Panc1 (cell line): ENCODE data around the gene CCRL2. TPM values are rescaled to one million over a fixed set of nuclear protein-coding genes. Genes with fewer than 3 reads are reported as not detected.

ENCODE experiments used
- ATAC-seq: fragments of 200-7000 bp; cut with Tn5 transposase; 2 replicates; pipeline ENCODE4 v1.9.1; 2020; ENCODE audit warnings: mild to moderate bottlenecking, moderate library complexity
- BruUV-seq: library from RNA; stranded (reverse); fragments of 400-500 nt; replicated peaks from 2 replicates; lab custom pipeline; 2021; lab: Mats Ljungman, UMichigan
- CTCF ChIA-PET: fragments of 300-600 bp; sonication (Branson Sonifier 250); formaldehyde crosslinking; loops from one replicate; lab custom pipeline; 2022; ENCODE audit warnings: antibody characterized with exemption; lab: Charles Lee
- POLR2A ChIA-PET: fragments of 300-600 bp; sonication (Branson Sonifier 250); formaldehyde crosslinking; loops from one replicate; lab custom pipeline; 2022; ENCODE audit warnings: antibody characterized with exemption; lab: Charles Lee
- DNase-seq: peaks from one replicate; pipeline ENCODE4 v3.0.0-alpha.2; 2010; ENCODE audit warnings: low read depth, low spot score
- H3K27ac ChIP-seq: 2 replicates; pipeline ENCODE4 v1.5.1; 2011; ENCODE audit warnings: mild to moderate bottlenecking, low read length, inconsistent platforms
- H3K27me3 ChIP-seq: fragments of 200-500 bp; sonication (Bioruptor generic); 2 replicates; pipeline ENCODE4 v1.6.0; 2014; ENCODE audit warnings: low read length, inconsistent platforms; ENCODE audit not compliant: control insufficient read depth, insufficient read depth
- H3K36me3 ChIP-seq: fragments of 200-500 bp; sonication (Bioruptor generic); 2 replicates; pipeline ENCODE4 v1.5.1; 2014; ENCODE audit warnings: inconsistent platforms, mild to moderate bottlenecking, low read length, moderate library complexity; ENCODE audit not compliant: control insufficient read depth, insufficient read depth
- H3K4me1 ChIP-seq: 2 replicates; pipeline ENCODE4 v1.5.1; 2011; ENCODE audit warnings: inconsistent platforms, mild to moderate bottlenecking, low read length, moderate library complexity; ENCODE audit not compliant: control insufficient read depth, insufficient read depth
- H3K4me3 ChIP-seq, 2 experiments: 2 replicates each; pipeline ENCODE4 v1.5.1; 2011 to 2012; ENCODE audit warnings: low read depth in 2 of 2, low read length in 2 of 2, mild to moderate bottlenecking in 2 of 2, inconsistent platforms in 1 of 2, moderate library complexity in 1 of 2
- H3K9me3 ChIP-seq: fragments of 200-500 bp; sonication (Bioruptor generic); 2 replicates; pipeline ENCODE4 v1.5.1; 2014; ENCODE audit warnings: low read depth, mild to moderate bottlenecking, inconsistent platforms, low read length, moderate library complexity; ENCODE audit not compliant: control insufficient read depth, insufficient read depth
- CTCF ChIP-seq: fragments of 450-650 bp; IDR thresholded peaks from 2 replicates; pipeline ENCODE4 v1.5.1; 2017; ENCODE audit warnings: mild to moderate bottlenecking
- POLR2AphosphoS5 ChIP-seq: IDR thresholded peaks from 2 replicates; pipeline ENCODE4 v1.6.1; 2012; ENCODE audit warnings: mild to moderate bottlenecking, low read depth, low read length, moderate library complexity
- REST ChIP-seq, 2 experiments: IDR thresholded peaks; 2 replicates each; pipeline ENCODE4 v1.6.1; 2011 to 2012; ENCODE audit warnings: low read depth in 2 of 2, control low read depth in 1 of 2, low read length in 1 of 2, mild to moderate bottlenecking in 1 of 2, moderate library complexity in 1 of 2; ENCODE audit not compliant: insufficient read depth in 1 of 2
- SIN3A ChIP-seq: IDR thresholded peaks from 2 replicates; pipeline ENCODE4 v1.6.1; 2012; ENCODE audit warnings: low read depth, mild to moderate bottlenecking, low read length, moderate library complexity, borderline replicate concordance; ENCODE audit not compliant: insufficient read depth
- TCF7L2 ChIP-seq: IDR thresholded peaks from 2 replicates; pipeline ENCODE4 v1.6.1; 2011; ENCODE audit warnings: mild to moderate bottlenecking, low read depth, low read length, inconsistent platforms
- in situ Hi-C: cut with HindIII; loops from 2 replicates; pipeline ENCODE4 v1.10.0; 2016; ENCODE audit warnings: low sequenced_read_pairs, low pct_unique_long_range_greater_than_20kb
- intact Hi-C: fragments of 100-400 bp; cut with micrococcal nuclease; formaldehyde crosslinking; loops from one replicate; pipeline ENCODE4 v1.10.0; 2022; ENCODE audit not compliant: unreplicated experiment
- total RNA-seq: library from RNA; stranded (reverse); gene quantifications from one replicate; pipeline ENCODE4 v1.2.1, GENCODE V29; 2021; ENCODE audit not compliant: unreplicated experiment

The CCRL2 gene
- total RNA-seq, 1 experiment from 2014 or later, result not detected

GRCh38 chr3:46414739-46415138, 7.7 kb downstream of the CCRL2 start:
- no TSS peak for BruUV-seq
- POLR2A ChIA-PET, result no interaction called here

GRCh38 chr3:46416125-46416810, 9.2 kb downstream of the CCRL2 start:
- no peaks in the 10 kb centered on the region for H3K4me1 ChIP-seq
- CTCF ChIA-PET, result no interaction called here
- POLR2A ChIA-PET, result no interaction called here
- no peaks in the 10 kb centered on the region for H3K27me3 ChIP-seq
- no TSS peak for BruUV-seq
- no peaks in the 10 kb centered on the region for H3K36me3 ChIP-seq
- intact Hi-C loops, result no loop called here
- ATAC-seq, result no peak
- H3K4me3 ChIP-seq, result no peak overlapping the region
- H3K27ac ChIP-seq, result no peak overlapping the region
- no peaks in the 10 kb centered on the region for H3K9me3 ChIP-seq
- in situ Hi-C loops, result no loop called here
- TF ChIP-seq SIN3A, result no peak
- TF ChIP-seq POLR2AphosphoS5, result no peak
- no peak for TF ChIP-seq CTCF
- TF ChIP-seq REST (IDR thresholded peaks at IDR 0.05; ENCODE audit: insufficient read depth in 1 of 2, low read depth in 2 of 2, low read length in 1 of 2), result no peak
- TF ChIP-seq TCF7L2, result no peak
- no peak for DNase-seq

More at GRCh38 chr3:46414739-46415138, 7.7 kb downstream of the CCRL2 start:
- Histone ChIP-seq H3K27ac (no peak overlapping the region), H3K4me3 (no peak overlapping the region), H3K36me3 (no peaks in the 10 kb centered on the region), H3K9me3 (no peaks in the 10 kb centered on the region), H3K4me1 (no peaks in the 10 kb centered on the region), H3K27me3 (no peaks in the 10 kb centered on the region)
- ATAC-seq (no peak), DNase-seq (no peak)
- intact Hi-C loops (no loop called here), in situ Hi-C loops (no loop called here)
- no peak for TF ChIP-seq REST (IDR thresholded peaks at IDR 0.05; ENCODE audit: insufficient read depth in 1 of 2, low read depth in 2 of 2, low read length in 1 of 2)
- no peak for TF ChIP-seq CTCF
- no peak for TF ChIP-seq SIN3A
- TF ChIP-seq TCF7L2, result no peak
- no peak for TF ChIP-seq POLR2AphosphoS5
- CTCF ChIA-PET, result no interaction called here
